HG03439 (cell line): ENCODE results near the gene PLXNB3.
"Not testable (repeated sequence)": the region's sequence is repeated elsewhere in the genome, so short reads cannot be mapped to it uniquely, and the experiment has no call there.

ENCODE experiments used
- ATAC-seq: cut with Tn5 transposase; IDR thresholded peaks from one replicate; pipeline ENCODE4 v1.9.1; 2021; ENCODE audit warnings: mild to moderate bottlenecking, moderate library complexity; ENCODE audit not compliant: unreplicated experiment

Gene PLXNB3

DNA sequence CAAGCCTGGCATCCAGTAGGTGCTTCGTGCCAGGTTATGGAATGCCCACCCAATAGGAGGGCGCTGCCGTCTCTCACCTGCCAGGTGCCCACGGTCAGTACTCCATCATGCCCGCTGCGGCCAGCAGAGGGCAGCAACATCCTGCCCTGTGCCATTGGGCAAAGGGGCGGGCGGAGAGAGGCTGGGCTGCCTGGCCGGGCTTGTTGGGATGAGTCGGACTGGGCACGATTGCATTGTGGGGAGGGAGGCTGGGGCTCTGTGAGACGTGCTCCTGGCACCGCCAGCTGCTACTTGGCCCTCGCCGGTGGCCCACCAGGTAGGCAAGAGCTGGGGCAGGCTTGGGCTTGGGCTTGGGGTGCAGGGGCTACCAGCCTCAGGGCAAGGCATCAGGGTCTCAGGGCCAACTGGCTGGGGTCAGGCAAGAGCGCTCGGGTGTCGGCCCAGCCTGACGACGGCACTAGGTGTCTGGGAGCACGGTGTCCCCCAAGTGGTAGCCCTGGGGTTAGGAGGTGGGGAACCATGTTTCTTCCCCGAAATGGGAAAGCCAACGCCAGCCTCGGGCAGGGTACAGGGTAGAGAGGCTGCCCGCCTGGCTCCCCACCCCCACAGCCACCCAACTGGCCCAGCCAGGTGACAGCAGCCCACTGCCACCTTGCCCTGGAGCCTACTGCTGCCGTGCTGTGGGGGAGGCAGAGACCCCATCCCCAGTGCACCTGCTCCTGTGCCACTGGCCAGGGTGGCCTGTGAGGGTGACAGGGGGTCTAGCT is at the start of gene PLXNB3:
Gene PLXNB3 (plus strand): TSS at position 261 of the 767 bp plus-strand sequence. CDS start 1,287 bp downstream, outside the sequence.
- no peak for ATAC-seq

DNA sequence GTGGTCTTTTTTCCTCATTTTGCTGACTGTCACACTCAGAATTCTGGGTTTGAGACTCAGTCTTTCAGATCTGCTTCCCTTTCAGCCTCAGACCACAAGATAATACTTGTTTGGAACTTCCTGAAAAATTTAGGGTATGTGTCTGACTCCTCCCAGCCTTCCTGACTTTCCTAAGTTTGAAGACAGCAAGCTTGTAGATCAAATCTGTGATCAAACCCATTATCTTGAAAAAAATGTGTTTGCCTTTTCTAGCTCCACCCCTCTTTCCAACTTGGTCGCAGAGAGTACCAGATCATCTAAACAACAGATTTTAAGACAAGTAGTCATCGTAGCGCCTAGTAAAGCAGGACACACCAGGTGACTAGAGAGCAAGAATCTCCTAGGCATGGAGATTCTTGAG is 49.8 kb upstream of the PLXNB3 start:
- no peak for ATAC-seq

DNA sequence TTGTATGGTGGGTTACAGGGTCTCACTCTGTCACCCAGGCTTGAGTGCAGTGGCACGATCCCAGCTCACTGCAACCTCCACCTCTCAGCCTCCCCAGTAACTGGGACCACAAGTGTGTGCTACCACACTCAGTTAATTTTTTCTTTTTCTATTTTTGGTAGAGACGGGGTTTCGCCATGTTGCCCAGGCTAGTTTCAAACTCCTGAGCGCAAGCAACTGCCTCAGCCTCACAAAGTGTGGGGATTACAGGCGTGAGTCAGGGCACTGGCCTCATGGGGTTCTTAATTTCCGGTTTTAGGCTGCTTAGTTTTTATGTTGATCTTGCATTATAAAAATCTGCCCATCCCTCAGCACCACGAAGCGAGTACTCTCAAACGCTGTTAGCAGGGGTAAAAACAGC is 46.6 kb upstream of the PLXNB3 start:
- ATAC-seq: no peak

DNA sequence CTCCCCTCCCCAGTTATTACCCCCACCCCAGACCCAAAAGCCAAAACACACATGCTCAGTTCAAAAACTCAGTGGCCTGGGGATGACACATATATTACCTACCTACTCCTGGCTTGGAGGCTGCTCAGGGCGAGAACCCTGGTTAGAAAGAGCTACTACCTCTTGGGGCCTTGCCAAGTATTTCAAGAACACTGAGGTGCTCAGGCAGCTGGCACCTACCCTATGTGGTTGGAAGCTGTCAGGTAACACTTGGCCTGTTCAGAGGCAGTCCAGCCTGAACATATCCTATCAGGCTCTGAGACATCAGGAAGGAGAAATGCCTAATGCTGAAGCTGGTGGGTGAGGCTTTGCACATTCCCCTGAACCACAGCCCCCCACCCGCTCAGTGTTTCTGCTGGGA is 44.8 kb upstream of the PLXNB3 start:
- ATAC-seq: no peak

DNA sequence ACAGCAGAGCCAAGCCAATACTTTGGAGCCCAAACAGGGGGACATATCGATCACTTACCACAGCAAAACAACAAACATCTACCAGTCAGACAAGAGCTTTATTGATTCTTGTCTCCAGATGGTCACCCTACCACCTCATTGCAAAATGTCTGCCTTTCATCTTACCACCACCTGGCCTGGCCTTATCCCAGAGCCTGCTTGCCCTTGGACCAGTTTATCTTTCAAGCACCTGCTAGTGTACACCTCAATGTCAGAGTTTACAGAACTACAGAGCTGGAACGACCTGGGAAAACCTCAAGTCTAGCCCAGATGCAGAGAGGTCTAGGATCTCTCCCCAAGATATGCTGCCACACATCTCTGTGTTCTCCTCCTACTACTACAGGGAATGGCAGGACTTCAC is 44.3 kb upstream of the PLXNB3 start:
- ATAC-seq: no peak

DNA sequence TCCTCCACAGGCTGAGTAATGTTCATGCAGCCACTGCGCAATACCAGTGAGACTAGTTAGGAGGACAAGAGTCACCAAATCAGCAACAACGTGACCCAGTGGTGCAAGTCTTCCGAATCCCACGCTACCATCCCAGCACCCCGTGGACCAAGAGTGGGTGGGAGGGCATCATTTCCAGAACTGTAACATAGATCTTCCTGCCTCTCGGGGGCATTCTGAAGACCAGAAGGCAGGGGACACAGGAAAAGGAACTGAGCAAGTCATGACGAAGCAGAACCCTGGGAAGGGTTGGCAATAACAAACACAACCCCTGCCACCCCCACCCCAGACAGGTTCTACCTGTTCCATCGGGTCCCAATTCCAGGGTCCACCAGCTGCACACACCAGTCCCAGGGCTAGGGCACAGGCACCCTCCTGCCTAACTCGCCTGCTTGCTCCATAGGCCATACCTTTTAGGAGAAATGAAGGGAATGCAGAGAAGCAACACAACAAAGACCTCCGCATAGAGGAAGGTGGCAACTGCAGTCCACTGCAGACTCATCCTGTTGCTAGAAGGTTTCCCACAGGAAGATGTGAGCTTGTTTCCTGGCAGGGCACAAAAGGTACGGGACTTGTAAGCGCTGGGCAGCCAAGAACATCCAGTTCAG is 41.2 kb upstream of the PLXNB3 start:
- no peak for ATAC-seq

DNA sequence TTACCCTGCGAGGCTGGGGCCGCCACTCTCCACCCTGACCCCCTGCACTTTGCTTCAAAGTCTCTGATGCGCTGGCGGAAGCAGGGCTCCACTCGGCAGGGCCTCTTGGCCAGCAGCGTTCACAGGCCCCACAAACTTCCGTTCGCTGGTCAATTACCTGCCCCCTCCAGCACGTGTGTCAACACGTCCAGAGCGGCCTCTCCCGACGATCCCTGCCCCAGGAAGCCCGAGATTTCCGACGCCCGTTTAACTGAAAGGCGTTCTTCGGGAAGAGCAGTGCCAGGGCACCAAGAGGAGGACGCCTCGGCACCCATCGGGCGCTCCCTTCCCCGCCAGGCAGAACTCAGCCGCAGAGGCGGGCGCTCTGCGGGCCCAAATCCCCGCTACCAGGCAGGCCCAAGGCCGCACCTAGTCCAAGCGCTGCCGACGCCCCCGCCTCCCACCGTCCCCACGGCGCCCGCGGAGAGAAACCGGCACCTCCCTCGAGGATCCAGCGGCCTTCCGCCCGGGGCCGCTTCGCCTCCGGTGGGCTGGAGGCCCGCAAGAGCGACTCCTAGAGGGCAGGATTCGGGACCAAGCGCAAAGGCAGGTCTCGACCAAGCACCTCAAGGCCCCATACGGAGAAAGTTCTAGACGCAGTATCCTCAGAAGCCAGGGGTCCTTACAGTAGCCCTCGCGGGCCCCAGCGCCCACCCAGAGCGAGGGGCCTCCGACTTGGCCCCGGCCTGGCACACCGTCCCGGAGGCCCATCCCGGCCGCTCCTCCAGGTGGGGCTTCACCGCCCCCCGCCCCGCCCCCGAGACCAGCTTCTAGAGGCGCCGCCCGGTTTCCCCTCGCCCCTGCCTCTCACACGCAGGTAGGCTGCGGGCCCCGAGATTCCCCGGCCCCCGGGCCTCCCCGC is 40.4 kb upstream of the PLXNB3 start:
- ATAC-seq: peak; percentile 34

DNA sequence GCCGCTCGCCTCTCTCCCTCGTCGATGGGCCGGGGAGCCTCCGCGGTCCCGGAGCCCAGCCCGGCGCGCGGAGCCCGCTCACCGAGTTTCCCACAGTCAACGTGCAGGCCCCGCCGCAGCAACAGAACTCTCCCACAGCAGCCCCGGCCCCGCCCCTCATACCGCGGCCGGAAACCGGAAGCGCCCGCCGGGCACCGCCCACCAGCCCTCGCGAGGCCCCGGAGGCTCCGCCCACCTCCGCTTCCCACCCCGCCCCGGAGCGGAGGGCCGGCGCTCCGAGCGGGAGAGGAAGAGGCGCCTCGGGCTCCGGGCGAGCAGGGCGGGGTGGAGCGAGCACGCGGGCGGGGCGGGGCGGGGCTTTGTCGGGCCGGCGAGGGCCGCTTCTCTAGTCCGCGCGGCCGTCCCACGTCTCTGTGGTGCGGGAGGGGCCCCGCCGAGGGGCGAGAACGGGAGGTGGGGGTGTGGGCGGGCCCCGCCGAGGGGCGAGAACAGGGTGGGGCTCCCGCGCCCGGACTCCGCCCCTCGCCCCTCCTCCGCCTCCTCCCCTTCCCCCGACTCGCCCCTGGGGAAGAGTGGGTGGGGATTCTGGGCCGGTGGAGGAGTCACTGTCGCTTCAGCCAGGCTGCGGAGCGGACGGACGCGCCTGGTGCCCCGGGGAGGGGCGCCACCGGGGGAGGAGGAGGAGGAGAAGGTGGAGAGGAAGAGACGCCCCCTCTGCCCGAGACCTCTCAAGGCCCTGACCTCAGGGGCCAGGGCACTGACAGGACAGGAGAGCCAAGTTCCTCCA is 39.6 kb upstream of the PLXNB3 start, which contains the start of the genes ABCD1 and BCAP31:
Gene ABCD1 (plus strand): TSS at position 605 of the 787 bp plus-strand sequence. CDS start 411 bp downstream, outside the sequence.
Gene BCAP31 (minus strand): TSS at position 136 of the 787 bp plus-strand sequence. CDS start 1,143 bp downstream, outside the sequence.
- peak; percentile 47 for ATAC-seq

DNA sequence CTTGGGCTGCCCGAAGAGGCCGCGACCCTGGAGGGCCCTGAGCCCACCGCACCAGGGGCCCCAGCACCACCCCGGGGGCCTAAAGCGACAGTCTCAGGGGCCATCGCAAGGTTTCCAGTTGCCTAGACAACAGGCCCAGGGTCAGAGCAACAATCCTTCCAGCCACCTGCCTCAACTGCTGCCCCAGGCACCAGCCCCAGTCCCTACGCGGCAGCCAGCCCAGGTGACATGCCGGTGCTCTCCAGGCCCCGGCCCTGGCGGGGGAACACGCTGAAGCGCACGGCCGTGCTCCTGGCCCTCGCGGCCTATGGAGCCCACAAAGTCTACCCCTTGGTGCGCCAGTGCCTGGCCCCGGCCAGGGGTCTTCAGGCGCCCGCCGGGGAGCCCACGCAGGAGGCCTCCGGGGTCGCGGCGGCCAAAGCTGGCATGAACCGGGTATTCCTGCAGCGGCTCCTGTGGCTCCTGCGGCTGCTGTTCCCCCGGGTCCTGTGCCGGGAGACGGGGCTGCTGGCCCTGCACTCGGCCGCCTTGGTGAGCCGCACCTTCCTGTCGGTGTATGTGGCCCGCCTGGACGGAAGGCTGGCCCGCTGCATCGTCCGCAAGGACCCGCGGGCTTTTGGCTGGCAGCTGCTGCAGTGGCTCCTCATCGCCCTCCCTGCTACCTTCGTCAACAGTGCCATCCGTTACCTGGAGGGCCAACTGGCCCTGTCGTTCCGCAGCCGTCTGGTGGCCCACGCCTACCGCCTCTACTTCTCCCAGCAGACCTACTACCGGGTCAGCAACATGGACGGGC is 38.8 kb upstream of the PLXNB3 start:
- ATAC-seq: no peak

DNA sequence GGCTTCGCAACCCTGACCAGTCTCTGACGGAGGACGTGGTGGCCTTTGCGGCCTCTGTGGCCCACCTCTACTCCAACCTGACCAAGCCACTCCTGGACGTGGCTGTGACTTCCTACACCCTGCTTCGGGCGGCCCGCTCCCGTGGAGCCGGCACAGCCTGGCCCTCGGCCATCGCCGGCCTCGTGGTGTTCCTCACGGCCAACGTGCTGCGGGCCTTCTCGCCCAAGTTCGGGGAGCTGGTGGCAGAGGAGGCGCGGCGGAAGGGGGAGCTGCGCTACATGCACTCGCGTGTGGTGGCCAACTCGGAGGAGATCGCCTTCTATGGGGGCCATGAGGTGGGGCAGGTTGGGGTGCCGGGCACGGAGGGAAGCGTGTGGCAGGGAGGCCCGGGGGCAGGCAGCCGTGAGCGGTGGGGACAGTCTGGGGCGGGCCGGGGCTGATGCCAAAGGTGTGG is 38.2 kb upstream of the PLXNB3 start:
- ATAC-seq: no peak

DNA sequence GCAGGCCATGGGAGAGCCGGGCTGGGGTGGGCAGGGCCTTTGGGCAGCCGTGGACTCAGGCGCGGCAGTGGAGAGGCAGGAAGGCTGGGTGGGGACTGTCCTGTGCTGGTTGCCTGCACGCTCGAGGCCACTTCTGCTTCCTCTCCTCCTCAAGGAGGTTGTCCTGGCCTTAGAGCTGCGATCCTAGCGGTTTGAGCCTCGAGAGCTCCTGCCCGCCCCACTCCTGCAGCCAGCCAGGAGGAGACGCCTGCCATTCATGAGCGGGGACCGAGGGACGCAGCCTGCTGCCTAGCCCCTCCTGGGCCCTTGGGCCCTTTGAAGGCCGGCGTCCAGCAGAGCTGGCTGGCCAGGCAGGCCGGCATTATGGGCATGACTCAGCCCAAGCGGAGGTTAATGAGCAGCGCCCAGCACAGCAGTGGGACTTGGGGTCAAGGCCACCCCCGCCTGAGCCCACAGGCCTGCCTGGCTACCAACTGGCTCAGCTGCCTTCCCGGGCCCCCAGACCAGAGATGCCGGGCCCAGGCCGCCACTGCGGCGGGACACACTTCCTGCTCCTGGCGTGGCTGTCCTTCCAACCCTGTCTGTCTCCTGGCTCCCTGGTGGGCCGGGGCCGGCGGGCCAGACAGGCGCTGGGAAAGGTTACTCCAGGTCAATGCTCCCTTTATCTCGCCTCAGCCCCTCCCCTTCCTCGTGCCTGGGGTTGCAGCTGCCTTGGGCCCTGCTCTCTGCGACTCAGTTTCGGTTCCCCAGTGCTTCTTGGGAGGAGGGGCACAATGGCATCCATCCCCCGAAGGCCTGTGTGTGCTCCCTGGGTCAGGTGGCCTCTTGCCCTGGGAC is 37.5 kb upstream of the PLXNB3 start:
- ATAC-seq: peak; percentile 47

DNA sequence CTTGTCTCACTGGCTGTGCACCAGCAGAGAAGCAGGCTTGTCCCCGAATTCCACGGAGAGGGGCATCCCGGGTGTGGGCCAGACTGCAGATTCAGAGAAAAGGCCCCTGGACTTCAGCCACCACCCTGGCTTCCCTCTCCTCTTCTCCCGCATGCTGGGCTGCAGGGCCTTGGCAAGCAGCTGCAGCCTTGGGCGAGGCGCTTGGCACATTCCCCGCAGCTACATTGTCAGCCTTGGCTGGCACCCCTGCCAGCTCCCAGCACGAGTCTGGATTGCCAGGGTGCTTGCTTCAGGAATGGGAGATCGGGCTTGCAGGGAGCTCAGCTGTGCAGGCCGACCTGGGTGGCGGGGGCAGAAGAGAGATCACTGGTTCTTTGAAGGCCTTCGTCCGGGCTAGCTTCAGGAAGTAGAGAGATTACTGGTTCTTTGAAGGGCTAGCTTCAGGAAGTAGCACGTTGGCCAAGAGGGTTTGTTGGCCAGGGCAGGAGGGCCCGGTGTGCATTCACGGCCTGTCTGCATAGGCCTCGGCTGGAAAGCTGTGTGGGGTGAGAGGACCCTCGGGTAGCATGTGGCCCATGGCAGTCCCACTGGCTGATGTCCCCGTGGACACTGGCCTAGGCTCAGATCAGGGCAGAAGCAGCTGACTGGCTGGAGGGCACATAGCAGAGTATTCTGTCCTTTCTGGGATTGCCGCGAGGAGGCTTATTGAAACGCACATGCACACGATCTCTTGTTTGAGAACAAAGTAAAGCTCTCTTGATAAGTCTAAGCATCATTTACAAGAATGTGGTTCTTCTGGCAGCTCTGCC is 36.7 kb upstream of the PLXNB3 start:
- no peak for ATAC-seq

DNA sequence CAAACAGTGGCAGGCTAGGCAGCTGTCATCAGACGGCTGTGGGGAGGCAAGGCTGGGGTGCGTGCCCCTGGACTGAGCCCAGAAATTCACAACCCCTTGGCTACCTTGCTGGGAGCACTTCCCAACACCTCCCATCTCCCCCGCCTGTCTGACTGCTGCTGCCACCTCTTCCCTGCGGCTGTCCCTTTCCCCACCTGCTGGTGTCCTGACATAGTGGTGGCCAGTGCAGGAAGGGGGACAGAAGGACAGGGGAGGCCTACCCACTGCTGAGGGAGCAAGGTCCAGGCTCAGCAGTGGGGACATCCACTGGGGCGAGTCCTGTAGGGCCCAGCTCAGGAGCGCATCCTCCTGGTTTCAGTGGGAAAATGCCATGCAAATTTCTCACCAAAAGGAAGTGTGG is 36.0 kb upstream of the PLXNB3 start:
- ATAC-seq: no peak

DNA sequence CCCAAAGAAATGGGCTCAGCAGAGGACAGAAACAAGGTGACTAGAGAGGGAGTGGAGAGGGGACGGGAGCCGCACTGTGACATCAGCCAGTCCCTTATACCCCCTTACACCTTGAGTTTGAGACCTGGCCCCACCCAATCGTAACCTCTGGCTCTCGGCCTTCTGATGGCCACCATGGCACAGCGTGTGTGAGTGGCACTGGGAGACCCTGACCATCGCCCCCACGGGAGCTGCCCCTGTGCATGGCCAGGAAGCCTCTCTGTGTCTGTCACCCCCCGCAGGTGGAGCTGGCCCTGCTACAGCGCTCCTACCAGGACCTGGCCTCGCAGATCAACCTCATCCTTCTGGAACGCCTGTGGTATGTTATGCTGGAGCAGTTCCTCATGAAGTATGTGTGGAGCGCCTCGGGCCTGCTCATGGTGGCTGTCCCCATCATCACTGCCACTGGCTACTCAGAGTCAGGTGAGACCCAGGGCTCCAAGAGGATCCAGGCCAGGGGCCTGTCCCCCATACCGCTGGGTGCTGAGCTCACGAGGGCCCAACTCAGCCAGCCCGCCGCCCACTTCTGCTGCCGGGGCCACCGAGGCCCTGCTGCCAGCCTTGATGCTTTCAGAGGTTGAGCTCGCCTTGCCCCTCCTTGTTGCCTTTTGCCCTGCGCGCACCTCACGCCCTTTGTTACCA is 35.0 kb upstream of the PLXNB3 start:
- ATAC-seq: no peak

DNA sequence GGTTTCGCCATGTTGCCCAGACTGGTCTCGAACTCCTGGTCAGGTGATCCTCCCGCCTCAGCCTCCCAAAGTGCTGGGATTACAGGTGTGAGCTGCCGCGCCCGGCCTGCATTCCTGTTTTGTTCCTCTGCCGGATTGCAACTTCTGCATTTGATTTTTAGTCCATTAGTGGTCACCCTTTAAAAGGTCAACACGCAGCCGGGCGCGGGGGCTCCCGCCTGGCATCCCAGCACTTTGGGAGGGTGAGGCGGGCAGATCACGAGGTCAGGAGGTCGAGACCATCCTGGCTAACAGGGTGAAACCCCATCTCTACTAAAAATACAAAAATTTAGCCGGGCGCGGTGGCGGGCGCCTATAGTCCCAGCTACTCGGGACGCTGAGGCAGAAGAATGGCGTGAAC is 33.9 kb upstream of the PLXNB3 start:
- not testable (repeated sequence) for ATAC-seq

DNA sequence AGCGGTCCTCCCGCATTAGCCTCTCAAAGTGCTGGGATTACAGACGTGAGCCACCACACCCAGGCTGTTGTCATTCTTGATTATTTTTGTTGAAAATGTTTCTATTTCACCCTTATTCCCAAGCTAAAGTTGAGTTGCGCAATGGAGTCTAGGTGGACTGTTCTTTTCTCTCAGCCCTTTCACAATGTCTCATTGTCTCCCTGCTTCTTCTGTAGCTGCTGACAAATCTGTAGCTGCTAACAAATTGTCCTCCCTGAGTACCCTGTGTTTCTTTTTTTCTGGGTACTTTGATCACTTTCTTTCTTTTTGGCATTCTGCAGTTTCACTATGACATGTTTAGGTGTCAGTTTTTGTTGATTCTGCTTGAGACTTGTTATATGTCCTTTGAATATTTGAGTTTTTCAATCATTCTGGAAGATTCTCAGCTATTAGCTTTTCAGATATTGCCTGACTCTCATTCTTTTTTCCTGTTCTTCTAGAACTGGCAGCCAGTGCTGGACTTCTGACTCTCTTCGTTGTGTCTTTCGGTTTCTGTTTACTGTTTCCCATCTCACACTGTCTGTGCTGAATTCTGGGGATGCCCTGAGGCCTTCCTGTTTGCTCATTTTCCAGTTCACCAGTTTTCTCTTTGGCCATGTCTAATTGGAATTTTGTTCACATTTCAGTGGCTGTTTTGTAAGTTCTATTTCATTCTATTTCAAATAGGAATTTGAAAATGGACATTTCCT is 32.8 kb upstream of the PLXNB3 start:
- no peak for ATAC-seq

DNA sequence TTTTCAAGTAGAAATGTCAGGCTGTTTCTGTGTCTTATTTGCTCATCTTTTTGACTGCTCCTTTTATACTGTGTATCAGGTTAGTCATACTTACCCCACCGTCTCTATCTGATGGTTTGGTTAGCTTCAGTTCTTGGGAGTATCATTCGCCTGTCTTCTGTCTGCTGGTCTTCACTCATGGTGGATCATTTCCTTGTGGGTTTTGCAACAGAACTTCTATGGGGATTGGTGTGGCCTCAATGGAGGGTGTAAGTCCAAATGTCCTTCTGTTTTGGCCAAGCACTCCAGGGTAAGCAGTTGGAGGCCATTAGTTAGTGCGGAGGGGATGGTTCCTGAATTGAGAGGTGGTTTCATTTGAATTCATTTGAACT is 32.2 kb upstream of the PLXNB3 start:
- no peak for ATAC-seq
